Left ventricle myocardium superior (tissue), 1 donor: Measurements from ENCODE around the gene PHF12. TPM values are rescaled to one million over a fixed set of nuclear protein-coding genes. Genes with fewer than 3 reads are reported as not detected.
"Not testable (repeated sequence)": the region's sequence is repeated elsewhere in the genome, so short reads cannot be mapped to it uniquely, and the experiment has no call there.

Source experiments
- ATAC-seq: fragments of 200-7000 bp; cut with Tn5 transposase; one replicate; pipeline ENCODE4 v1.9.1; 2020; ENCODE audit warnings: mild to moderate bottlenecking, moderate library complexity
- DNase-seq: peaks from one replicate; pipeline ENCODE4 v3.0.0-alpha.2; 2020
- intact Hi-C: fragments of 100-400 bp; cut with micrococcal nuclease; formaldehyde crosslinking; loops from one replicate; pipeline ENCODE4 v1.11.0; 2022
- total RNA-seq: library from RNA; stranded (reverse); fragmentation: NEBNext Ultra II Directional; extraction: Animal tissue kit (Norgen Biotek cat#: 25700); gene quantifications from one replicate; pipeline ENCODE4 v1.2.1, GENCODE V29; 2021
- donor health status: DM: no; HTN: yes; CAD: no; lungs with severe emphysema.

PHF12 gene
- total RNA-seq, 1 donor from 2014 or later: 20.4 TPM

DNA sequence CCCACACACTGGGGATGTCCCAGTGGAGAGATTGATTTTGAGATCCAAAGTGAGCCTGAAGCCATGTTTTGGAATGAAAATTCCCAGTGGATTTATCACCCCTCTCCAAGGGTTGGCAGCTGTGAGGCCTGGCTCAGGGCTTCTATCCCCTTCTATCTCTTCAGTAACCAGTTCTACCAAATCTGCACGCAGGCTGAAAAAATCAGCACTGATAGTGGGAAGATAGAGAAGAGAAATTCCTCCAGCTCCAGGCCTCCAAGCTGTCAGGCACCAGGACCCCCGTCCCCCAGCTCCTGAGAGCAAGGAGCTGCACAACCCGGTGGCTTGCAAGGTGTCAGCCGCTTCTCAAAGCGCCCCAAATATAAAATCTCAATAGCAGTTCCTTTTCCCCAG lies 54.8 kb downstream of the PHF12 start:
- no peak for DNase-seq
- intact Hi-C loops: no loop called here
- ATAC-seq: no peak

DNA sequence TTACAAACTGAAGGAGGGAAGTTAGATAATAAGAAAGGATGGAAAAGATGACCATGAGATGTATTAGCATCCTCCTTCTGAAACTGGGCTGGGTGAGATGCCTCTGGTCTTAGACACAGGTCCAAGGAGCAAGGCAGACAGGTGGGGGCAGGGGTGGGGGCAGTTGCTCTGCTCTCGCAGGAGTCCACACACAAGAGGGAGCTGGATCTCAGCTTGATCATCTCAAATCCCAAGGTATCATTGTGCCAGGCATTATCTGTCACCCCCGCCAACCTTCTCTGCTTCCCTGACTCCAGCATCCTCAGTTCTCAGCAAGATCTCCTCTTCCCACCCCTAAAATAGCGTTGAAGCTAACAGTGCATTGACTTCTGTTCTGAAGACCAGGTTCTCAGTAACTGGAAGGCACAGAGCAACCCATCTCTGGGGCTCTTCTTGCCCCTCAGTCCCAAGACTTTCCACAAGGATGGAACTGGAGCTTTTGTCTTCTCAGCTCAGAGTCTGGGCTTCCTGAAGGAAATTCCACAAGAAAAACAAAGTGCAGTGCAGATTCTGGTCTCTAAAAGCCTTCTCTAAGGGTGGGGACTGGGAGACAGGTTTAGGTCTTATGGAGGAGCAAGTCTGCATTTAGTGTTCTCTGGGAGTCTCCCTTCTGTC lies 55.4 kb downstream of the PHF12 start:
- intact Hi-C loops: no loop called here
- DNase-seq (no peak), ATAC-seq (no peak)

DNA sequence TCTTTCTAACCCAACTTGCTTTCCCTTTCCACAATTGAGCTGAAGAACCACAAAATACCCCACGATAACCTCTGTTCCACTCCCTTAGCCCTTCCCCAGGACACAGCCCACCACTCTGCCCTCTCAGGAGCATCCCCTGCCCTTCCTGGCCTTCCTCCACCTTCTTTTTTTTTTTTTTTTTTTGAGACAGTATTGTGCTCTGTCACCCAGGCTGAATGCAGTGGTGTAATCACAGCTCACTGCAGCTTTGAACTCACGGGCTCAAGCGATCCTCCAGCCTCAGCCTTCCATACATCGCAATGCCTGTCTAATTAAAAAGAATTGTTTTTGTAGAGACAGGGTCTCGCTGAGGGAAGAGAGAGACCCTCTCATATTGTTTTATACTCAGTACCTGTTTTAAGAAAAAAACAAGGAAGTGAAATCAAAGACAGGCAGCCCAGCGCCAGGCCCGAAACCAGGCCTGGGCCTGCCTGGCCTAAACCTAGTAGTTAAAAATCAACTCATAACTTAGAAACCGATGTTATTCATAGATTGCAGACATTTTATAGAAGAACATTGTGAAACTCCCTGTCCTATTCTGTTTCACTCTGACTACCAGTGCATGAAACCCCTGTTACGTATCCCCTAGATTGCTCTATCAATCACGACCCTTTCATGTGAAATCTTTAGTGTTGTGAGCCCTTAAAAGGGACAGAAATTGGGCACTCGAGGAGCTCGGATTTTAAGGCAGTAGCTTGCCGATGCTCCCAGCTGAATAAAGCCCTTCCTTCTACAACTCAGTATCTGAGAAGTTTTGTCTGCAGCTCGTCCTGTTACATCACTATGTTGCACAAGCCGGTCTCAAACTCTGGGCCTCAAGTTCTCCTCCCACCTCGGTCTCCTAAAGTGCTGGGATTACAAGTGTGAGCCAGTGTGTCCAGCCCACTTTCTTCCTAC lies 57.8 kb downstream of the PHF12 start:
- ATAC-seq, intact Hi-C loops: not testable (repeated sequence)

DNA sequence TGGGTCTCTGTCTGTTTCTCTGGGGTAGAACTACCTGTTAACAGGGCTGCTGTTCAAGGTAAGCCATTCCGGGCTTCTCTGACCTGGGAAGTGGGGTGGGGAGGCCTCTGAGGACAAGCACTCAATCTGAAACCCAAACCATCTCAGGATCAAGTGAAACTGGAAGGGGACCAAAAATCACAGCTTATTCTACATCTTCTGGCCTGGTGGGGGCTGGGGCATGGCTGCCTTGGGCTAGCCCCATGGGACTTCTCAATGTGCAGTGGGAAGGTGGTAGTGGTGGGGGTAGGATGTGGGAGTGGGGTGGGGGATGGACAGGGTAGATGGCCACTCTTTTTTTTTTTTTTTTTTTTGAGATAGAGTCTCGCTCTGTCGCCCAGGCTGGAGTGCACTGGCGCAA lies 59.3 kb downstream of the PHF12 start:
- DNase-seq (no peak), ATAC-seq (no peak)
- intact Hi-C loops: no loop called here

More for the DNA sequence above, 57.8 kb downstream of the PHF12 start:
- DNase-seq: not testable (repeated sequence)

DNA sequence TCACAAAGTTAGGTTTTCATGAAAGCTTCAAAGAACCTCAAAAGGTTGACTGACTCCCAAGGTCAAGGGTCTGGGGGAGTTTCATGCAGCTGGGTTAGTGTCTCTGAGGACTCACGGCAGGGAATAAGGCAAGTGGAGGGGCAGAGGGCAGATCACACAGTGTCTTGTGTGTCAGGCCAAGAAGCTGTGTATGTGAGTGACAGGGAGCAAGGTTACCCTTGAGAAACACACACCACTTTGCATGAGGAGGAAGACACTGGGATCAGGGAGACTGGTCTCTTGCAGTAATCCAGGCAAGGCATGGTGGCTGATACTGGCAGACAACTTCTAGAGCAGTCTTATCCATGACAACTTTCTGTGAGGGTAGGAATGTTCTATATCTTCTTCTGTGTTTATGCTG lies 60.1 kb downstream of the PHF12 start:
- DNase-seq (no peak), ATAC-seq (no peak)
- intact Hi-C loops: no loop called here

DNA sequence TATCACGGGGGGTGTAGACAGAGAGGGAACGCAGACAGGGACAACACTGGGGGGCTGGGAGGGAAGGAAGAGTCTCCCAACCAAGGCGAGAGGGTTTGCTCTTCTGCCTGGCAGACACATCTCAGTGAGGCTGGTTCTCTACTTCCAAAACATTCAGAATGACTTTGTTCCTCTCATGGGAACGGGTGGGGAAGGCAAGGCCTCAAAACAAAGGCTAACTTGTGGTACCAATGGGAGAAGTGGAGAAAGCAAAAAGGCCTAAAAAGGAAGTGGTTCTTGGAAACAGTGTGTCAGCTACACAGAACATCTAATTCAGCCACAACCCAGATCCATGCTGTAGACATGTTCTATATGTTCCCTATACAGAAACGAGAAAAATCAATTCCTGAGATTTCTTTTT lies 61.3 kb downstream of the PHF12 start:
- intact Hi-C loops: no loop called here
- peak; percentile 12 for ATAC-seq
- DNase-seq: no peak

DNA sequence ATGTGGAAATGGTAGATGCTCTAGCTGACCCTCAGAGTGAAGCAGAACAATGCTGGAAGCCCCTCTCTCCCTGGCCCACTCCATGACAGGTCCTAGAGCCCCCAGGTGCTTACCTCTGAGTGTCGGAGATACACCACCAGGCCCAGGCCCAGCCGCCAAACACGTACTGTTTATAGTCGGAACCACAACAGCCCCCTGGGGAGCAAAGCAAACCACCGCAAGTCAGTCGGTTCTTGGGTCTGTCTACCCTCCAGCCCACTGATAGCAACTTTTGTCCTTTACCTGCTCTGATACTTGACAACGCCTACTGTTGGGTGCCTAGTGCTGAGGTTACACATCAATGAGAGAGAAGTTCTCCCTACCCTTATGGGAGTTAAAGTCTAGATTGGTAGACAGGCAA lies 62.5 kb downstream of the PHF12 start:
- intact Hi-C loops: no loop called here
- no peak for DNase-seq
- no peak for ATAC-seq

DNA sequence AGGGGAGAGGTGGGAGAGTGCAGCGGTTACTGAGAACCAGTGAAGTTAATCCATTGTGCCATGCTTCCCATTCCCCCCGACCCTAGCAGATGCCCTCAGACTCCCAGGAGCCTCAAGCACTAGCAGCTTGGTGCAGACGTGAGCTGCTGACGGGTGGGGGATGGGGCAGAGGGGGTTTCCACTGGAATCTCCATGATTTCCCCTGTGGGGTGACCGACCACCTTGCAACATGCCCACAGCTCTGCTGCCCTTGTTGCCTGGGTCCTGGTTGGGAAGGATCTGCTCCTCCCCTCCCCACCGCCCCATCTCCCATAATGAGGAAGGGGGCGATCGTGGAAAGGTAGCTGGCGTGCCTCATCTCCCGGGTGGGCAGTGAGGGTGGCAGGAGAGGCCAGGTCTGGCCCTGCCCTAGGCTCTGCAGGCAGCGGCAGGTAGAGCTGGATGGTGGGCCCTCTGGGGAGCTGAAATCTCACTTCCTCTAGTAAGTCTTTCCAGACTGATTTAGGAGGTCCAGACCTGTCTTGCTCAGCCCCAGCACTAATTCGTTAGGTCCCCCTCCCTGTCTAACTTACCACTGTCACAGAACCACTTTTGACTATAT lies 63.3 kb downstream of the PHF12 start:
- peak; percentile 21 for DNase-seq

DNA sequence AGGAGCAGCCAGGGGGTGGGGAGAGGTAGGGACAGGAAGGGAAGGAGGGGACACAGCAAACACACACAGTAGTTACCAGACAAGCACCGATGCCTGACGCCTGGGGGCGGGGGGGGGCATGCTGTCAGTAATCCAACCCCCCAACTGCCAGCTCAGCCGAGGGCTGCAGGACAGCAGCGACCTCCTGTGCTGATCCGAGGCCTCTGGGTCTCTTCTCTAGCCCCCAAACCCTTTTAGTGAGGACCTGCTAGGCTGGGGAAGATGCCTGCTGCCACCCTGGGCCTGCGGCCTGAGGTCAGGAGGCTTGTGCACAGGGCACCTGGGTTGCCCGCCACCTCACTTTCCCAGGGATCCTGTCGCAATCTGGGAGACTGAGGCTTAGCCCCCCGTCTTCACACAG lies 65.4 kb downstream of the PHF12 start:
- intact Hi-C loops: no loop called here
- ATAC-seq (no peak), DNase-seq (peak; percentile 11)

More for the DNA sequence above, 63.3 kb downstream of the PHF12 start:
- intact Hi-C loops: no loop called here
- ATAC-seq: no peak

DNA sequence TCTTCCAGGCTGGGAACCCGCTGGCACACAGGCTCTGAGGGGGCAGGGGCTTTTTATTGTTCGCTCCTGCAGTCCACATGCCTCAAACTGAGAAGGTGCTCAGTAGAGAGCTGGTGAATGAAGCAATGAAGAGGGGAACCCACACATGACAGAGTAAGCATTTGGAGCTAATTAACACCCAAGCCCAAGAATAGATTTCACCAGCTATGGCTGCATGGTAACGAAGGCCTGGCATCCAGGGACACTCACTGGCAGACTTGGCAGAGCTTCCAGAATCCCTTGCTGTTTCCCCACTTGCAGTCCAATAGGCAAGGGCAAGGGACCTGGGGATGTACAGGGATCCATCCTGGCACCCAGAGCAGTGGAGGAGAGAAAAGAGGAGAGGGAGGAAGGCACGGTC lies 66.0 kb downstream of the PHF12 start:
- DNase-seq (peak; percentile 26), ATAC-seq (peak; percentile 62)
- intact Hi-C loops: no loop called here

DNA sequence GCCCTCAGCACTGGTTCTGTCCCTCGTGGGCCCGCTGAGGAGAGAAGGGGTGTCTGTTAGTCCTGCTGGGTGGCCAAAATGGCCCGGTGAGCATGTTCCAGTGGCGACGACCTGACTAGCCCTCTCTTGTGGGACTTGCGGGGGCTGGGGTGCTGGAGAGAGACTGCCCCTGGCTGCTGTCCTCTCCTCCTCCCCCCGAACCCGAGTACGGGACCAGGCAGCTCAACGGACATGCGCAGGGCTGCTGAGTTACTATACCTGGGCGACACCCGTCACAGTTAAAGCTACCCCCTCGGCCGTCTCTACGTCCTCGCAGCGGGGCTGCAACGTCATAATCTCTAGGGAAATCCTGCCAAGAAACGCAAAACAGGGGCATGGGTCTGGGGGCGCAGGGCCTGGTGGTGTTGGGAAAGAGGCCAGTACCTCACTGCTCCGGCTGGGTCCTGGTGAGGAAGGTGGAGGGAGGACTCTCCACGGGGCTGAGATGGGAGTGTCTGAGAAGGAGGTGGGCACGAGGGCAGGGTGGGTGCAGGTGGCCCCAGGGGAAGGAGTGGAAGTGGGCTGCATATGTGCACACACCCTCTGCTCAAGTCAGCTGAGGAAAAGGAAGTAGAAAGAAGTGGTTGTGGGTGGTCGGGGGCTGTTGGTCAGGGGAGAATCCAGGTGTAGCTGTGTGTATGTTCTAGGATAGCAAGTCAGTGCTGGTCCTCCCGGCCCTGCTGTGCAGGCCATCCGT lies 67.2 kb downstream of the PHF12 start:
- ATAC-seq: no peak
- peak; percentile 12 for DNase-seq
- intact Hi-C loops: no loop called here

DNA sequence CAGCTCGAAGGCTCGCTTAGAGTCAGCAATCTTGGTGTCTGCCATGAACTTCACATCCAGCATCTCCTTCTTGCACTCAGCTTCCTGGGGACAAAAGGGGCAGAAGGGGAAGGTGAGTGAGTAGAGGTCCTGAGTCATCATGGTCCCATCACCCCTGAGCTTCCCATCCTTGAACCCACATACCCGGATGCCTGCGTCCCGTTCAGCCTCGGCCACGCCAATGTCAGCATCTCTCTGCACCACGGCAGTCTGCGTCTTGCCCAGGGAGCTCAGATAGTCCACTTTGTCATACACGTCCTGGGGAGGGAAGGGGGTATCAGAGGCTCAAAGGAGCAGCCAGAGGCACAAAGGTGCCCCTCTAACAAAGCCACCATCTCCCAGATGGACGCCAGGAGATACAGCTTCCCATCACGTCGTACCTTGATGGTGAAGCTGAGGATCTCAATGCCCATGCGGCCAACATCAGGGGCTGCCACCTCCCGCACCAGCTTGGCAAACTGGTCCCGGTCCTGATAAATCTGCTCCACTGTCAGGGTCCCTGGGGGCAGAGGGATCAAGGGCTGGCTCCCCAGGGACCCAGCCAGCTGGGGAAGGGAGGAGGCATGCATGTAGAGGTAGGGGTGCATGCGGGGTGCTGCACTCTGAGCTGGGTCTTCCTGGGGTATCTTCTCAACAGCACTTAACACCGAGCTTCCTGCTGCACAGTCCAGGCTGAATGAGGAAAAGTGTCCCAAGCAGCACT lies 69.0 kb downstream of the PHF12 start:
- ATAC-seq: no peak
- intact Hi-C loops: no loop called here
- DNase-seq: no peak

DNA sequence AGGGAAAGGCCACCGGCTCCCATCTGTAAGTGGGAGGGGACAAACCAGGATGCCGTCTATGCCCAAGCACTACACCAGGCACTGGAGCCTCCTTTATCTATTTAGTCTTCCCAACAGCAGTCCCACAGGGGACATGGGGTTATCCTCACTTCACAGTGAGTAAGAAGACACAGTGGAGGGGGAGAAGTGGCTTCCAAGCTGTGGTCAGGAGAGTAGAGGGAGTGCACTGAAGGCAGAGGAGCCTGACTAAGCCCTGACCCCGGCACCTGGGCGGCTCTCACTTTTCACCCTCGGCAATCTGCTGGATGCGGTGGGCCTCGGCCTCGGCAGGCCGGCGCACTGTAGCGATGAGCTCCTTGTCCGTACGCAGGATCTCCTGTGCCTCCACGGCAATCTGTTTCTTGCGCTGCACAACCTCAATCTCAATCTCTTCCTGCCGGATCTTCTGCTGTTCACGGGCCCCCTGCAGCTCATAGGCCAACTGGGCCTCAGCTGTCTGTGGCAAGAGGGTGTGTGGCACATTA lies 69.7 kb downstream of the PHF12 start:
- intact Hi-C loops: no loop called here
- DNase-seq: peak; percentile 26
- ATAC-seq: no peak

DNA sequence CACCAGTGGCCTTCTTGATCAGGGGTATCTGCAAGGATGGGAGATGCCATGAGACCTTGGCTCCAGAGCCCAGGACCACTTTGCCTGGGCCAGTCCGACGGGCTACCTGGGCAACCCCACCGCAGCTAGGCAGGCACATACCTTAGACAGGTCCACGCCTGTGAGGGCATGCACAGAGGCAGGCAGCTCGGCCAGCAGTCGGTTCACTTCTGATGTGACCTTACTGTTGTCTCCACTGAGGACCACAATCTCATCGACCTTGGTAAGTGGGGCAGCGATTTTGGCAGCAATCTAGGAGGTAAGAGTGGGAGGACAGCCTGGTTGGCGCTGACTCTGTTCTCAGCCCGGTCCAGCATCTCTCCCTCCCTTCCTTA lies 70.8 kb downstream of the PHF12 start:
- intact Hi-C loops: no loop called here
- ATAC-seq (peak; percentile 21), DNase-seq (peak; percentile 6)

DNA sequence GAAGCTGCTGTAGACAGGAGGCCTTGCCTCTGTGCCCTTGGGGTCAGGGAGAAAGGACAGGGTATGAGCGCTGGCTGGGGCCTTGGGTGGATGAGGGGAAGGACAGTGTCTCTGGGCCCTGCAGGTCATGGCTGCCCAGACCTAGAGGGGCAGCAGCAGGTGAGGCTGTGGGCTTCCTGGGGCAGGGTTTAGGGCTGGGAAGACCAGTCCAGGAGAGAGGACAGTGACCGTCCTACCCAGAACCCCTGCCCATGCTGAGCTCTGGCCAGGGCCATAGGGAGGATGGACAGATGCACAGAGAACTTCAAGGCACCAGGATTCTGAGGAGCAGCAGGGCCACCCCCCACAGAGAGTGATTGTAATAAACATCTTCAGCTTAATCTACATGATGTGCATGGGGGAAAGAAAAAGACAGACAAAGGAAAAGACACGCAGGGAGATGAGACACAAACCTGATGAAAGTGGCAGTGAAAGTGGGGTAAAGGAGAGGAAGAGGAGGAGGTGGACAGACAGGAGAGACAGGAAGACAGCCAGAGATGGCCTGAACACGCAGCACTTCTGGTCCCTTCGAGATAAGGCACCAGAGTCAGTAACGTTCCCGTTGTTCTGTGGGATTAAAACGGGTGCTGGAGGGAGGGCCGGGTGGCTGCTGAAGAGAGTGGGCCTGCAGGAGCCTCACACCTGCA lies 71.3 kb downstream of the PHF12 start:
- intact Hi-C loops: no loop called here
- ATAC-seq (no peak), DNase-seq (peak; percentile 7)

DNA sequence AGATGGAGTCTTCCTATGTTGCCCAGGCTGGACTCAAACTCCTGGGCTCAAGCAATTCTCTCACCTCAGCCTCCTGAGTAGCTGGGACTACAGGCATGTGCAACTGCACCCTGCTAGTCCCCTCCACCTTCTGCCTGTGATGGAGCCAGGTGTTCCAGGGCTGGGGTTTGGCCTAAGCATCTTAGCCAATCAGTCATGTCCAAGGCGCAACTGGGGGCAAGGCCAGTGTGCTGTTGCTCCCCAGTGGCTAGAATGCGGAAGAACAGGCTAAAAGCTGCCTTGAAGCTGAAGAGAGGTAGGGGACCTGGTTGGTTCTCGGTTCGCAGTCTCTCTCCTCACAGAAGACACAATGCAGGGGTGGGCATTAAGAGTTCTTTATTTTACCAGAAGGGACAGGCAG lies 72.3 kb downstream of the PHF12 start:
- no peak for ATAC-seq
- peak; percentile 14 for DNase-seq
- intact Hi-C loops: no loop called here

DNA sequence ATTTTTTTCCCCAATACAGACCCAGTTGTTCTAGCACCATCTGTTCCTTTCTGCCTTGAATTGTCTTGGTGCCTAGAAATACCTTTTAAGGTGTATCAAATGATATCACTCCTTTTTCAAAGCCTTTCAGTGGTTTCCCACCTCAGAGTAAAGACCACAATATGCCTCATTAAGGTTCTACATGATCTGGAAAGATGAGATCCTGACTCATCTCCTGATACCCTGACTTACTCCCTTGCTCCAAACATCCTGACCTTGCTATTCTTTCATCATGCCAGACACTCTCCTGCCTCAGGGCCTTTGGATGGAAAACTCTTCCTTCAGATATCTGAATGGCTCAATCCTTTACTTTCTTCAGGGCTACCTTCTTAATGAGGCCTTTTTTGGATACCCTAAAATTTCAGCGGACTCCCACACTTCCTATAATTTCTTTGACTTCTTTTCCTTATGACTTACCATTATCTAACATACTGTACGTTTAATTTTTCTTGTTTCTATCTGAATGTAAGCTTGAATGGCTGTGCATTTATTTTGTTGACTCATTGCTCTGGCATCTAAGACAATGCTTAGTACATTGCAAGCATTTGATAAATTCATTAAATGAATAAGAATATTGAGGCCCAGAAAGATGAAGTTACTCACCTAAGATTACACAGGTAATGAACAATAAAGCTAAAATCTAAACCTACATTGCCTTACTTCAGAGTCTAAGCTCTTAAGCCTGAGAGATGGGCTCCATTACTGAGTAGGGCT lies 73.0 kb downstream of the PHF12 start:
- ATAC-seq (no peak), DNase-seq (no peak)
- intact Hi-C loops: no loop called here
